Endodermal cell (in vitro differentiated cells): ENCODE measurements around the gene TTC23. TPM values are rescaled to one million over a fixed set of nuclear protein-coding genes. Genes with fewer than 3 reads are reported as not detected.

Source experiments
- DNase-seq: peaks from one replicate; pipeline ENCODE4 v3.0.0-alpha.2; 2017
- H3K27ac ChIP-seq: 2 replicates; pipeline ENCODE4 v1.5.1; 2013; ENCODE audit warnings: mild to moderate bottlenecking, low read depth, low read length, moderate library complexity
- H3K27me3 ChIP-seq: 2 replicates; pipeline ENCODE4 v1.6.1; 2013; ENCODE audit warnings: mild to moderate bottlenecking, low read length, moderate library complexity; ENCODE audit not compliant: insufficient read depth, control insufficient read depth, poor library complexity, severe bottlenecking
- H3K36me3 ChIP-seq: 2 replicates; pipeline ENCODE4 v1.7.0; 2013; ENCODE audit warnings: mild to moderate bottlenecking, low read length, moderate library complexity; ENCODE audit not compliant: control insufficient read depth, insufficient read depth
- H3K4me1 ChIP-seq: one replicate; pipeline ENCODE4 v1.7.0; 2013; ENCODE audit warnings: low read length; ENCODE audit not compliant: control insufficient read depth, insufficient read depth
- H3K4me3 ChIP-seq: 2 replicates; pipeline ENCODE4 v1.5.1; 2013; ENCODE audit warnings: mild to moderate bottlenecking, low read length, moderate library complexity
- H3K9ac ChIP-seq: 2 replicates; pipeline ENCODE4 v1.6.1; 2013; ENCODE audit warnings: mild to moderate bottlenecking, low read length, moderate library complexity; ENCODE audit not compliant: poor library complexity, severe bottlenecking; ENCODE audit errors: extremely low read depth
- H3K9me3 ChIP-seq: 2 replicates; pipeline ENCODE4 v1.6.1; 2013; ENCODE audit warnings: mild to moderate bottlenecking, low read length, moderate library complexity; ENCODE audit not compliant: control insufficient read depth
- H3K27ac Mint-ChIP-seq: 2 replicates; pipeline ENCODE4 v1.8.0; 2020; ENCODE audit warnings: mixed read lengths
- H3K27me3 Mint-ChIP-seq: 2 replicates; pipeline ENCODE4 v1.8.0; 2021; ENCODE audit warnings: mild to moderate bottlenecking, mixed read lengths; ENCODE audit not compliant: insufficient read depth
- H3K36me3 Mint-ChIP-seq: 2 replicates; pipeline ENCODE4 v1.8.0; 2020; ENCODE audit warnings: low read depth, mixed read lengths
- H3K4me1 Mint-ChIP-seq: 2 replicates; pipeline ENCODE4 v1.8.0; 2020; ENCODE audit warnings: mixed read lengths
- H3K4me3 Mint-ChIP-seq: 2 replicates; pipeline ENCODE4 v1.8.0; 2020; ENCODE audit warnings: mild to moderate bottlenecking, moderate library complexity, mixed read lengths
- H3K9me3 Mint-ChIP-seq: 2 replicates; pipeline ENCODE4 v1.8.0; 2020; ENCODE audit warnings: mild to moderate bottlenecking, mixed read lengths
- WGBS, 2 experiments: methylation state at CpG; one replicate each; pipeline versions ENCODE4 v1.1.5 to v1.1.7; 2013; ENCODE audit warnings: missing lambda C conversion rate in 2 of 2, mixed read lengths in 1 of 2; ENCODE audit not compliant: insufficient coverage in 1 of 2, insufficient read length in 1 of 2; 5-methylcytosine and 5-hydroxymethylcytosine counted together
- total RNA-seq, 2 donors: library from RNA; stranded (reverse); fragmentation: NEBNext Ultra II Directional in 1 of 2; extraction: Animal tissue kit (Norgen Biotek cat#: 25700) in 1 of 2; gene quantifications; 2 replicates in 1 of 2; 3 replicates in 1 of 2; pipeline ENCODE4 v1.2.1, GENCODE V29; 2021
- TF ChIP-seq, protein P1 (sequence below): fragments of 200-600 bp; sonication (generic); conservative IDR thresholded peaks from 2 replicates; pipeline ENCODE4 v1.5.0; 2021; ENCODE audit warnings: antibody characterized with exemption, mild to moderate bottlenecking

The TTC23 gene
- total RNA-seq, 2 donors from 2014 or later = 20.7 to 26.3 TPM

DNA sequence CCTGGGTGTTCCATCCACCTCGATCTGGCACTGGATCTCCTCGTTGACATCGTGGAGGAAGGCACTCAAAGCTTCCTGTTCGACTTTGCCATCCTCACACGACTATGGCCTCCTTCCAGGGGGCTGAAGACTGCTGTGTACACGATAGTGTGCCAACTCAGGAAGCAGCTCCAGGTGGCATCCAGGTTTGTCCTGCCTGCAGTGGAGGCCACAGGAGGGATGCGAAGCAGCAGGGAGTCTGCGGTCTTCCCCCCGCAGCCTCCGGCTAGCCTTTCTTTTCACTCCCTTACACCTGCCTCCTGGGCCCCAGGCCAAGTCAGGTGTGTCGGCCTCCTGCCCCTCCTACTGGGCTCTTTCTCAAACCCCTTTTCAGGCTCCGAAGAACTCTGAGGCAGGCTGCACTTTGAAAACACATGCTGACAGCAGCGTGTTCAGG is 112.3 kb downstream of the TTC23 start:
- Histone ChIP-seq H3K4me3 (no peak overlapping the region), H3K36me3 (peaks cover 14% of the 10 kb centered on the region), H3K27ac (no peak overlapping the region), H3K27me3 (no peaks in the 10 kb centered on the region), H3K9ac (no peak overlapping the region), H3K9me3 (no peaks in the 10 kb centered on the region), H3K4me1 (peaks cover 10% of the 10 kb centered on the region)
- no peaks in the 10 kb centered on the region for H3K27me3 Mint-ChIP-seq
- TF ChIP-seq, protein P1, sequence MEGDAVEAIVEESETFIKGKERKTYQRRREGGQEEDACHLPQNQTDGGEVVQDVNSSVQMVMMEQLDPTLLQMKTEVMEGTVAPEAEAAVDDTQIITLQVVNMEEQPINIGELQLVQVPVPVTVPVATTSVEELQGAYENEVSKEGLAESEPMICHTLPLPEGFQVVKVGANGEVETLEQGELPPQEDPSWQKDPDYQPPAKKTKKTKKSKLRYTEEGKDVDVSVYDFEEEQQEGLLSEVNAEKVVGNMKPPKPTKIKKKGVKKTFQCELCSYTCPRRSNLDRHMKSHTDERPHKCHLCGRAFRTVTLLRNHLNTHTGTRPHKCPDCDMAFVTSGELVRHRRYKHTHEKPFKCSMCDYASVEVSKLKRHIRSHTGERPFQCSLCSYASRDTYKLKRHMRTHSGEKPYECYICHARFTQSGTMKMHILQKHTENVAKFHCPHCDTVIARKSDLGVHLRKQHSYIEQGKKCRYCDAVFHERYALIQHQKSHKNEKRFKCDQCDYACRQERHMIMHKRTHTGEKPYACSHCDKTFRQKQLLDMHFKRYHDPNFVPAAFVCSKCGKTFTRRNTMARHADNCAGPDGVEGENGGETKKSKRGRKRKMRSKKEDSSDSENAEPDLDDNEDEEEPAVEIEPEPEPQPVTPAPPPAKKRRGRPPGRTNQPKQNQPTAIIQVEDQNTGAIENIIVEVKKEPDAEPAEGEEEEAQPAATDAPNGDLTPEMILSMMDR = no peak
- H3K9me3 Mint-ChIP-seq = no peaks in the 10 kb centered on the region
- peaks cover 26% of the 10 kb centered on the region for H3K4me1 Mint-ChIP-seq
- peak; percentile 54 for DNase-seq
- peaks cover 51% of the 10 kb centered on the region for H3K36me3 Mint-ChIP-seq
- peak overlapping the region; percentile 44 for H3K27ac Mint-ChIP-seq
- no peak overlapping the region for H3K4me3 Mint-ChIP-seq
- WGBS, 2 experiments = 85 to 93% methylated on average over 12 to 13 of the region's 13 CpGs

DNA sequence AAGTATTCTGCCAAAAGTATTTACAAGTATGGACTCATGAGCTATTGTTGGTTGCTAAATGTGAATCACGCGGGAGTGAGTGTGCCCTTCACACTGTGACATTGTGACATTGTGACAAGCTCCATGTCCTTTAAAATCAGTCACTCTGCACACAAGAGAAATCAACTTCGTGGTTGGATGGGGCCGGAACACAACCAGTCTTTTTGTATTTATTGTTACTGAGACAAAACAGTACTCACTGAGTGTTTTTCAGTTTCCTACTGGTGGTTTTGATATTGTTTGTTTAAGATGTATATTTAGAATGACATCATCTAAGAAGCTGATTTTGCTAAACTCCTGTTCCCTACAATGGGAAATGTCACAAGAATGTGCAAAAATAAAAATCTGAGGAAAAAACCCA is 114.2 kb downstream of the TTC23 start:
- Histone ChIP-seq H3K9me3 (no peaks in the 10 kb centered on the region), H3K9ac (no peak overlapping the region), H3K4me1 (peaks cover 5% of the 10 kb centered on the region), H3K4me3 (no peak overlapping the region), H3K27me3 (no peaks in the 10 kb centered on the region), H3K36me3 (peaks cover 14% of the 10 kb centered on the region), H3K27ac (no peak overlapping the region)
- Mint-ChIP-seq H3K27ac (no peak overlapping the region), H3K4me3 (no peak overlapping the region), H3K36me3 (peaks cover 64% of the 10 kb centered on the region), H3K9me3 (no peaks in the 10 kb centered on the region), H3K27me3 (no peaks in the 10 kb centered on the region), H3K4me1 (peaks cover 15% of the 10 kb centered on the region)
- TF ChIP-seq, protein P1 = no peak
- 92 to 100% methylated on average over 2 to 4 of the region's 4 CpGs for WGBS, 2 experiments
- peak; percentile 18 for DNase-seq

- peaks cover 68% of the 10 kb centered on the region for H3K36me3 Mint-ChIP-seq
- H3K4me1 ChIP-seq = peaks cover 5% of the 10 kb centered on the region
- H3K27me3 Mint-ChIP-seq = no peaks in the 10 kb centered on the region
- no peak overlapping the region for H3K27ac ChIP-seq
- H3K4me1 Mint-ChIP-seq = peaks cover 13% of the 10 kb centered on the region
- whole genome bisulfite sequencing, 2 experiments = 88 to 90% methylated on average over 9 to 11 of the region's 11 CpGs
- H3K9me3 Mint-ChIP-seq = no peaks in the 10 kb centered on the region
- no peaks in the 10 kb centered on the region for H3K9me3 ChIP-seq
- no peak overlapping the region for H3K4me3 Mint-ChIP-seq
- H3K36me3 ChIP-seq = peaks cover 14% of the 10 kb centered on the region
- TF ChIP-seq, protein P1 = no peak
- H3K27ac Mint-ChIP-seq = no peak overlapping the region
- no peak overlapping the region for H3K9ac ChIP-seq
- H3K27me3 ChIP-seq = no peaks in the 10 kb centered on the region
- DNase-seq = peak; percentile 44
- no peak overlapping the region for H3K4me3 ChIP-seq
Observed at GRCh38 chr15:99134317-99134821, 115.0 kb downstream of the TTC23 start.
